Measurements from ENCODE around the gene NDUFAB1. TPM values are rescaled to one million over a fixed set of nuclear protein-coding genes. Genes with fewer than 3 reads are reported as not detected.

Gene NDUFAB1
- total RNA-seq, 1 donor from 2014 or later: 71.4 TPM

DNA sequence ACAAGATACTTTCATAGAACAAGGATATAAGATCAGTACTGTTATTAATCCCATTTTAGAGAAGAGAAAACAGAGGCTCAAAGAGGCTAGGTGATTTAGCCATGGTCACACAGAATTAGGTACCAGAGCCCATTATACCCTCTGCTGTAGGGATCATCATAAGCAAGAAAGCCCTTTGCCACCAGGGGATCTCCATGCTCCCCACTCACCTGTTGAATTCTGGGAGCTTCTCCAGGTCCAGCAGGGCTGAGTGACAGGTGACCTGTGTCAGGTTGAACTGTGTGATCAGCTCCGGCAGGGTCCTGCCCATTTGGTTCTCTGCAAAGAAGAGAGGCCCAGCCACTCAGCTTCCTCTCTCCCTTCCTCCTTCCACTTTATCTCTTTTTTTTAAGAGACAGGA lies 63.7 kb downstream of the NDUFAB1 start:
- peaks cover 48 to 83% of the 10 kb centered on the region in 2 donors for H3K36me3 ChIP-seq
- H3K4me3 ChIP-seq: no peak overlapping the region
- no peak for DNase-seq (ENCODE audit: low spot score in 2 of 2)
- intact Hi-C loops (cut with DNase I): no loop called here
- no peak overlapping the region for H3K27ac ChIP-seq
- no peaks in the 10 kb centered on the region for H3K9me3 ChIP-seq
- H3K4me1 ChIP-seq: no peaks in the 10 kb centered on the region
- no peaks in the 10 kb centered on the region for H3K27me3 ChIP-seq
- no peak for TF ChIP-seq CTCF (IDR thresholded peaks at IDR 0.05)

Other genes starting within 250 kb of the NDUFAB1 start
- 25.9 TPM for gene COG7, start 143.1 kb downstream of the NDUFAB1 start, total RNA-seq
- gene GGA2, start 85.8 kb downstream of the NDUFAB1 start, total RNA-seq: 10.7 TPM
- gene EARS2, start 39.0 kb downstream of the NDUFAB1 start, total RNA-seq: 16.8 TPM
- 51.8 TPM for gene UBFD1, start 38.6 kb downstream of the NDUFAB1 start, total RNA-seq
- gene PALB2, start 45.0 kb upstream of the NDUFAB1 start, total RNA-seq: 2.1 TPM
- gene DCTN5, start 45.1 kb upstream of the NDUFAB1 start, total RNA-seq: 16.7 TPM
- 35.2 TPM for gene PLK1, start 82.6 kb upstream of the NDUFAB1 start, total RNA-seq
- not detected for gene ERN2, start 116.9 kb upstream of the NDUFAB1 start, total RNA-seq
- not detected for gene CHP2, start 158.7 kb upstream of the NDUFAB1 start, total RNA-seq
- 1.2 TPM for gene PRKCB, start 239.7 kb upstream of the NDUFAB1 start, total RNA-seq

Data from ascending aorta (tissue), 2 donors.